Hematopoietic multipotent progenitor cell treated with erythropoietin and hydrocortisone succinate and interleukin-3 and kit ligand, for 4 days (in vitro differentiated cells): ENCODE measurements around the gene IMP3.
"Not testable (repeated sequence)": the region's sequence is repeated elsewhere in the genome, so short reads cannot be mapped to it uniquely, and the experiment has no call there.

Source experiments
- DNase-seq: peaks from one replicate; pipeline ENCODE4 v3.0.0-alpha.2; 2015

Gene IMP3, protein sequence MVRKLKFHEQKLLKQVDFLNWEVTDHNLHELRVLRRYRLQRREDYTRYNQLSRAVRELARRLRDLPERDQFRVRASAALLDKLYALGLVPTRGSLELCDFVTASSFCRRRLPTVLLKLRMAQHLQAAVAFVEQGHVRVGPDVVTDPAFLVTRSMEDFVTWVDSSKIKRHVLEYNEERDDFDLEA

DNA sequence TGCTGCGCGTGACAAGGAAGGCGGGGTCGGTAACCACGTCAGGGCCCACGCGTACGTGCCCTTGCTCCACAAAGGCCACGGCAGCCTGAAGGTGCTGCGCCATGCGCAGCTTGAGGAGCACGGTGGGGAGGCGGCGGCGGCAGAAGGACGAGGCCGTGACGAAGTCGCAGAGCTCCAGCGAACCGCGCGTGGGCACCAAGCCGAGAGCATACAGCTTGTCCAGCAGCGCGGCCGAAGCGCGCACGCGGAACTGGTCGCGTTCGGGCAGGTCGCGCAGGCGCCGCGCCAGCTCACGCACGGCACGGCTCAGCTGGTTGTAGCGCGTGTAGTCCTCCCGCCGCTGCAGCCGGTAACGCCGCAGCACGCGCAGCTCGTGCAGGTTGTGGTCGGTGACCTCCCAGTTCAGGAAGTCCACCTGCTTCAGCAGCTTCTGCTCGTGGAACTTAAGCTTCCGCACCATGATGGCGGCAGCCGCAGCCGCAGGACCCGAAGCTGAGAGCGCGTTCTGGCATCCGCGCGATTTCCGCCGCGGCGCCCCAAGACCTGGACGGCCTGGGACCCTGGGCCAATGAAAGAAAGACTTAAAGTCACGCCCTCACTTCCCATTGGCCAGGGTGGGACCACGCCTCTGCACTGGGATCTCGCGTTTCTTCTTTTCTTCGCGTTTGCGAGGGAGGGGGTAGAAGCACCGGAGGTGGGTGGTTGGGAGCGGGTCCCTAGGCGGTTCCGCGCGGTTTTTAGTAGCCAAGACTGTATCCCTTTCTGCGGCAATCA is at the start of gene IMP3:
TSS of gene IMP3 (minus strand) at position 516 of the 774 bp plus-strand sequence. CDS start at position 460, 56 bp downstream.
- DNase-seq = peak; percentile 100

- not testable (repeated sequence) for DNase-seq
Observed at GRCh38 chr15:75689429-75689828, 49.4 kb upstream of the IMP3 start.

GRCh38 chr15:75688831-75689230 is 48.8 kb upstream of the IMP3 start:
- no peak for DNase-seq

- no peak for DNase-seq
Observed at GRCh38 chr15:75688278-75688557, 48.2 kb upstream of the IMP3 start.

DNA sequence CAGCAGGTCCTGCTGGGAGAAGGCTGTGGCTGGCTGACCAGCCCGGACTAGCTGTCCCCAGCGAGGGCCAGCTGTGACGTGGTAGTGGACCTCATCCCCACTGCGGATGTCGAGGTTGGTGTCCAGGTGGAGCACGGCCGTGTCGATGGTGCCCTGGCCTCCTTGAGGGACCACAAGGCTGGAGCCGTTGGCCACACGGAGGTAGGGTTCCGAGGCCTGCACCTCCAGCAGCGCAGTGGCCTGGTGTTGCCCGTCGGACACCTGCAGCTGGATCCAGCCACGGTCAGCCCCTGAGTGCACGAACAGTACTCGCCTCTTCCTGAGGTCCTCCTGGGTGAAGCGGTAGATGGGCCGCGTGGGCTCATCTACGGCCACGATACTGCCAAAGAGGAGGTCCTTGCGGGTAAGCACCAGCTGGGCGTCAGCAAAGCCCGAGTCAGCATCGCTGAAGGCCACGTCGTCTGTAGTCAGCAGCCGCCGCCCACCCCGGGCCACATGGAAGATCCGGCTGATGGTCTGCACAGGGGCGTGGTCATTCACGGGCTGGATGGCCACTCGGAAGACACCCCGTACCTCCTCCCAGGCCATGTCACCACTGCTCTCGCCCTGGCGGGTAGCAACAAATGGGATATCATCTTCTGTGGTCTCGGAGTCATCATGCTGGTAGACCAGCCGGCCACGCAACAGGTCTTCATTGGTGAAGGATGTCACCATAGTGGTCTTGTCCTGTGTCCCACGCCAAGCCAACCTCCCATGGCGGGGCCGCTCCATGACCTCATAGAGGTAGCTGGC is 47.7 kb upstream of the IMP3 start:
- DNase-seq = no peak

DNA sequence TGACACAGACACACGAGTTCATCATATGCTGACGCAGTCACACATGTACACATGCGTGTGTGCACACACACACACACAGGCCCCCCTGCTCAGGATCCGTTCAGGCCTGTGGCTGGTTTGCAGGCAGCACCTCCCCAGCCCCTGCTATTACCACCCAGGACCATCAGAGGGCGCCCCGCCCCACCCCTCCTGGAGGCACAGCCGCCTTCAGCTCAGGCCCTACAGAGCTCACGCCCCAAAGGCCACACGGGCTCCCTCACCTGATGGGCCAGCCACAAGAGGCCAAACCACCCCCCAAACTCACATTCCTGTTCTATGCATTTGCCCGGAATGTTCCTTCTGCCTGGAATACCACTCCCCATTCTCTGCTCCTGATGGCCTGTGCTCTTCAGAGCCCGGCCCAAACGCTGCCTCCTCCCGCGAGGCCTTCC is 46.2 kb upstream of the IMP3 start:
- DNase-seq = peak; percentile 83

DNA sequence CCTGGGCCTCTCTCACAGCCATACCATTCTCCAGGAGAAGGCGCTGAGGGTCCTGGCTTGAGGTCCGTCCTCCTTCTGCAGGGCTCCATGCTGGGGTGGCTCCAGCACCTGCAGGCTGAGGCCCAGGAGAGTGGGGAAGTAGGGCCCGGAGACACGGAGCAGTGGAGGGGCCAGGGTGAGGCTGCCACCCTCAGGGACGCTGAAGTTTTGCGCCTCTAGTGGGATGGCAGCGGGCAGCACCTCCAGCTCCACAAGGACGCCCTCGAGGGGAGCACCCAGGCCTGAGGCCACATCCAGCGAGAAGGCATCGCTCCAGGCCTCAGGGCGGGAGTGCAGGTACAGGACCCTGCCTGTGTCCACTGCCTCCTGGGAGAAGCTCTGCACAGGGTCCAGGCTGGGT is 45.2 kb upstream of the IMP3 start:
- DNase-seq = peak; percentile 21

DNA sequence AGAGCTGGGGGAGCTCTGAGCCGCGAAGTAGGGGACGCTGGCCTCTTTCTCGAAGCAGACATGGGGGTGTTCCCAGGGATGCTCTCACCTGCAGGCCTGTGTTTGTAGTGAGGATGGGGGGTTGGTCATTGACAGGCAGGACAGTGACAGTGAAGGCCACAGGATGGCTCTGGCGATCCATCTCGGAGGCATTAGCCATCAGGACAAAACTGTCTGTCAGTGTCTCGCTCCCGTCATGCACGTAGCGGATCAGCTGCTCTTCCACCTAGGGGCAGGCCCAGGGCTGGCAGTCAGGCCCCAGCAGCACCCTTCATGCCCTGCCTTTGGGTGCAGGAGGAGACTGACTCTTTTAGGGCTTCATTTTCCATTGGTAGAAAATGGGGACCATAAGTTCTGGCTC is 44.6 kb upstream of the IMP3 start:
- no peak for DNase-seq

DNA sequence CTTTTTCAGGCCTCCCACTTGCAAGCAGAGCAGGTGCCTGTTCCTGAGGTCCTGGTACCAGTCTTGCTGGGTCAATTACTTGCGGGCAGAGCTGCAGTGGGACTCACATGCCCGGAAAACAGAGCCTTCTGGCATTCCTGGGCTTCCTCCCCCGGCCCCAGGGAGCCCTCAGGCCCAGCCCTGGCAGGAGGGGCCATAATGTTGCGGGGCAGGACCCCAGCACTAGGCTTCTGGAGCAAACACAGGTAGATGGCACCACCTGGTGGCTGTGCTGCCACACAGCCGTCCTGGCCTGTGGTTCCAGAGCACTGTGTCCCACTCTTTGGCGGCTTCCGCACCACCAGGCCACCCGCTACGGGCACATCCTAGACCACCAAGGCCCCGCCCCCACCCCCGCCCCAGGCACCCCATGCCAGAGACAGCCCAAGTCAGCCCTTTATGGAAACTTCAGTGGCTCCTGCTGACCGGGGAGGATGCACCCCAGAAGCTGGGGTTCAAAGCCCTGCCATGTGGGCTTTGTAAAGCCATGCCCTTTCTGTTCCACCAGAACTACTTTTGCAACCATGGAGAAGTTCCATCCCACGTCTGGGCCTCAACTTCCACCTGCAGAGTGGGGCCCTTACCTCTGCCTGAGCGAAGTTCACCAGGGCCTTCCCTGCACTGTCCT is 43.8 kb upstream of the IMP3 start:
- DNase-seq = peak; percentile 85

GRCh38 chr15:75682181-75683135 is 42.4 kb upstream of the IMP3 start:
- DNase-seq = no peak

- DNase-seq = no peak
Observed at GRCh38 chr15:75680007-75680789, 40.2 kb upstream of the IMP3 start.

- DNase-seq = not testable (repeated sequence)
Observed at GRCh38 chr15:75678324-75678690, 38.3 kb upstream of the IMP3 start.

DNA sequence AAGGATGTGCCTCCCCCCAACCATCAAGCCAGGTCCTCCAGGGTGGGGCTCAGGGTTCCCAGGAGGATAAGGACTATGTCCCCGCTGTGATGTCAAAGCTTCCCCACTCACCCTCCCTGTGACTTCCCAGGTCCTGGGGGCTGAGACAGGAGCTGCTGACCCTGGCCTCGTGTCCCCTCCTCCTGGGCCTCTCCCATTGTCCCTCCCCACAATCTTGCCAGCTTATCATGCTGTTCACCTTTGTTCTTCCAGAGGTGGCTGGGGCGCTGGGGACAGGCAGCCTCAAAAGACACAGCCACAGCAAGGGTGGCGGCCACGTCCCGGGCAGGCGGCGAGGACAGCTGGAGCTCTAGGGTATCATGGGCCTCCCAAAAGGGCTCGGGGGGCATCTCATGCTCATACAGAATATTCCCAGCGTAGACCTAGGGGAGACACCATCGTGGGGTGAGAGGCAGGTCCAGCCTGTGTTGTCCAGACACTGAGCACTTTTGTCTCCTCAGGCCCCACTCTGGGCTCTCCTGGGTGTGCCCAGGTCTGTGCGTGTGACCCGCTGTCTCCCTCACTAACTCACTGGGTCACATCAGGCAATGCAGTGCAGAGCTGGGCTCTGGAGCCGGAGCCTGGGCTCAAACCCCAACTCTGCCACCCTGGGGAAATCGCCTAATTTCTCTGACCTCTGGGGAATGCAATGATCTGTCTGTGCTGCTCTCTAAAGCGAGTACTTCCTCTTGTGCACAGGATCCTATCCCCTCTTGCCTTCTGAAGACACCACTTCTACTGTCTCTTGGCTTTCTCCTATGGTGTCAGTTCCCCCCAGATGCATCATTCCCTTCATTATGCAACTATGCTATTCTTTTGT is 37.7 kb upstream of the IMP3 start:
- no peak for DNase-seq

DNA sequence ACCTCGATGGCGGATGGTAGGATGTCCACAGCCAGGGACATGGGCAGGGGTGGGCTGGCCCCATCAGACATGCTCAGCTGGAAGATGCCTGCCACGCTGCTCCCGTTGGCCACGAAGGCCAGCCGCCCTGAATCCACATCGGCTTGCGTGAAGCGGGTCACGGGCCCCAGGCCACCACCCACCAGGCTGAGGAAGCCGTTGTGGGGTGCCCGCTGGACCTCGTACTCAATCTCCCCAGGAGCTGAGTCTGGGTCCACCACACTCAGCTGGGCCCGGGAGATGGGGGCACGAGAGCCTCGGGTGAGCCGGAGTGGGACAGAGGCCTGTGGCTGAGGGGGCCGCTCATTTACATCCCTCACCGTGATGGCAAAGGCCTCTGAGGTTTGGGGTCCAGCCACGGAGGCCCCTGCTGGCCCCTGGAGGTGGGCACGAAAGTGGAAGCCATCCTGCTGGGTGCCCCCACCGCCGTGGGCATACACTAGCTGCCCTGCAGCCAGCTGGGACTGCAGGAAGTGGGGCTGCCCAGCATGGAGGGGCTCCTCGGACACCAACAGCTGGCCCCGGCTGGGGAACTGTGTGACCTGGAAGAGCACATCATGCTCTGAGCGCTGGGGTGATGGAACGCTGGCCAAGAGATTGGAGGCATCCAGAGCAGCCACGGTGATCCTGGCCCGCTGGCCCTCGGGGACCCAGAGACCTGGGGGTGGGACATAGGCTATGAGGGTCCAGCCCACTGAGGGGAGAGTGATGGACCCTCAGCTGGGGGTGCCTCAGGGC is 36.9 kb upstream of the IMP3 start:
- no peak for DNase-seq

GRCh38 chr15:75675579-75676404 is 35.8 kb upstream of the IMP3 start:
- no peak for DNase-seq

DNA sequence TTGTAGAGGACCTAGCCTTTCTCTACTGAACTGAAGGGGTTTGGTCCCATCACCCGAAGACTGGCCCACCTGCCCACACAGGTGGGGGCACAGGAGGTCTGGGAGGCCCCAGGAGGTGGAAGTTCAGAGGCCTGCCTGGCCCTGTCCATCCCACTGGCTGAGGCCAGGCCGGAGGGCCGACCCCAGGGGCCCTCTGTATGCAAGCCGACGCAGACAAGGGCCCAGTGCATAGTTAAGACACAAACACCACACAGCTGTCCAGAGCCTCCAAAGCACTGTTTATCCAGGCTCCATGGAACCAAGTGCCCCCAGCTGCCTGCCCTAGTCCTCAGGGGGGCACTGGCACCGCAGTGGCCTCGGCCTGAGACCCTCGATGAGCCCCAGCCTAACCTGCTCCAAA is 34.3 kb upstream of the IMP3 start:
- no peak for DNase-seq

- DNase-seq = no peak
Observed at GRCh38 chr15:75673426-75674235, 33.6 kb upstream of the IMP3 start.
